Measurements from ENCODE around the gene ADSS1.

Gene ADSS1

GRCh38 chr14:104702673-104703072, 21.4 kb upstream of the ADSS1 start:
- CTCF ChIA-PET = no interaction called here
- POLR2A ChIA-PET (ENCODE audit: low non-redundant PET) = no interaction called here
- H3K27ac ChIP-seq = peak overlapping the region; percentile 100
- no peak for DNase-seq (ENCODE audit: low spot score)
- no peak for TF ChIP-seq CTCF (conservative IDR thresholded peaks at IDR 0.05; ENCODE audit: low read depth)

- POLR2A ChIA-PET (ENCODE audit: low non-redundant PET) = interaction anchor here (0.6 kb wide), 1 partner anchor 15 kb away, joined by 3 read pairs; no protein-coding TSS in a partner anchor
- no peak for DNase-seq (ENCODE audit: low spot score)
- H3K27ac ChIP-seq = peak overlapping the region; percentile 100
- TF ChIP-seq CTCF (conservative IDR thresholded peaks at IDR 0.05; ENCODE audit: low read depth) = no peak
- CTCF ChIA-PET = no interaction called here
These were observed 20.8 kb upstream of the ADSS1 start for GRCh38 chr14:104703269-104703668.

- TF ChIP-seq CTCF (conservative IDR thresholded peaks at IDR 0.05; ENCODE audit: low read depth) = no peak
- ChIA-PET CTCF (interaction anchor here (0.6 to 1.1 kb wide), 2 partner anchors 22 to 402 kb away, joined by 3 read pairs; no protein-coding TSS in a partner anchor), POLR2A (ENCODE audit: low non-redundant PET) (no interaction called here)
These were observed 19.8 kb upstream of the ADSS1 start for GRCh38 chr14:104704252-104704651.

GRCh38 chr14:104705340-104706047, 18.5 kb upstream of the ADSS1 start:
- POLR2A ChIA-PET (ENCODE audit: low non-redundant PET) = no interaction called here
- CTCF ChIA-PET = interaction anchor here (0.6 to 1.2 kb wide), 4 partner anchors 17 to 801 kb away, joined by 3 read pairs; partner anchors contain the start of gene ADSS1
- H3K27ac ChIP-seq = peak overlapping the region; percentile 63
- no peak for DNase-seq (ENCODE audit: low spot score)
- no peak for TF ChIP-seq CTCF (conservative IDR thresholded peaks at IDR 0.05; ENCODE audit: low read depth)

More at GRCh38 chr14:104704252-104704651, 19.8 kb upstream of the ADSS1 start:
- no peak for DNase-seq (ENCODE audit: low spot score)
- peak overlapping the region; percentile 21 for H3K27ac ChIP-seq

GRCh38 chr14:104706733-104707607, 17.1 kb upstream of the ADSS1 start:
- peak overlapping the region; percentile 63 for H3K27ac ChIP-seq
- DNase-seq (ENCODE audit: low spot score) = no peak
- POLR2A ChIA-PET (ENCODE audit: low non-redundant PET) = no interaction called here
- CTCF ChIA-PET = interaction anchor here (0.6 to 1.2 kb wide), 2 partner anchors 15 to 16 kb away, joined by 3 read pairs; partner anchors contain the start of gene ADSS1
- no peak for TF ChIP-seq CTCF (conservative IDR thresholded peaks at IDR 0.05; ENCODE audit: low read depth)

Measured in RWPE1 (cell line).